ENCODE results near the gene KICS2. TPM values are rescaled to one million over a fixed set of nuclear protein-coding genes. Genes with fewer than 3 reads are reported as not detected.

The KICS2 gene
- total and polyA plus RNA-seq, 9 of the 15 experiments (the other 6 are each of a cell fraction or from before 2014, with no cell fraction given), result 2.3 to 6.4 (median 5.5) TPM

DNA sequence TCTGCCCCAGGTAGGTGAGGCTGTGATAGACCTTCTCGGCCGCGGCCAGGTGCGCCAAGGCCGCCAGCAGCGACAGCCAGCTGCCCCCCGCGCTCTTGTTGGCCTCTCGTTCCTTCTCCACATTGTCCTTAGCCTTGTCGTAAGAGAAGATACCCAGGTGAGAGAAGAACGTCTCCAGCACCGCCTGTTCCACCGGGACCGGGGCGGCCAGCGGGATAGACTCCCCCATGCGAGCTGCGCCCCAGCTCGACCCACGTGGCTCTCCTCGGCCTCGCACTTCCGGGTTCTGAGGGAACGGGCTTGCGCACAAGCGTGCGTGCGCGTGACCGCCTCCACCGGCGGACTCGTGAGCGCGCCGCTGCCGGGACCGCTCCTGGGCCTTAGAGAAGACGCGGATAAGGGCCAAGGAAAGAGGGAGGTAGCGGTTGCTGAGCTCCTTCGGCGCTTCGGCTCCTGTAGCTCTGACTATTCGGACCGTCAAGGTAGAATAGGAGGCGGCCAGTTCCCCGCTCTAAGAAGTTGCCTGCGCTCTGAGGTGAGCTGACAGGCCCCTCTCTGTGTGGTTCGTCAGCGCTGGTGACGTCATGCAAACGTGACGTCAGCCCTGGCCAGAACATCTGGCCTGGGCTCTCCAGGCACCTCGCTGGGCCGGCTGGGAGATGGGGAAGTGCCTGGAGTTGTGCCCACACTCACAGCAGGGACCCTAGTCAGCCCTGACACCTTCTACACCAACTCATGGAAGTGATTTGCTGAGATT is at the start of gene KICS2 (continued):
- TF ChIP-seq, protein P1, sequence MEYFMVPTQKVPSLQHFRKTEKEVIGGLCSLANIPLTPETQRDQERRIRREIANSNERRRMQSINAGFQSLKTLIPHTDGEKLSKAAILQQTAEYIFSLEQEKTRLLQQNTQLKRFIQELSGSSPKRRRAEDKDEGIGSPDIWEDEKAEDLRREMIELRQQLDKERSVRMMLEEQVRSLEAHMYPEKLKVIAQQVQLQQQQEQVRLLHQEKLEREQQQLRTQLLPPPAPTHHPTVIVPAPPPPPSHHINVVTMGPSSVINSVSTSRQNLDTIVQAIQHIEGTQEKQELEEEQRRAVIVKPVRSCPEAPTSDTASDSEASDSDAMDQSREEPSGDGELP (CRISPR knock-in tag; IDR thresholded peaks at IDR 0.05; ENCODE audit: borderline replicate concordance), result peak; percentile 82
- TF ChIP-seq ESRRA (IDR thresholded peaks at IDR 0.05; ENCODE audit: borderline replicate concordance, low read depth) (peak; percentile 54; the same call in 1 of the 2 replicates), HDAC6 (IDR thresholded peaks at IDR 0.05; ENCODE audit: low read depth, low read length) (no peak), ILF3 (IDR thresholded peaks at IDR 0.05; ENCODE audit: borderline replicate concordance) (no peak), ELF2 (CRISPR knock-in tag; IDR thresholded peaks at IDR 0.05) (peak; percentile 99), ZNF79 (CRISPR knock-in tag; IDR thresholded peaks at IDR 0.05; ENCODE audit: low read depth) (0 out of 2 replicates have a peak, but pooled peaks have one; percentile 28), TEAD2 (tag; IDR thresholded peaks at IDR 0.05) (no peak), SMARCA4 (IDR thresholded peaks at IDR 0.05) (no peak), ZNF551 (CRISPR knock-in tag; IDR thresholded peaks at IDR 0.05) (no peak), POLR2AphosphoS2 (IDR thresholded peaks at IDR 0.05; ENCODE audit: low read length) (no peak), ZNF140 (CRISPR knock-in tag; IDR thresholded peaks at IDR 0.05) (no peak), ZNF239 (CRISPR knock-in tag; IDR thresholded peaks at IDR 0.05) (no peak), FOXA1 (IDR thresholded peaks at IDR 0.05; ENCODE audit: borderline replicate concordance) (no peak), ZFX (CRISPR knock-in tag; IDR thresholded peaks at IDR 0.05) (peak; percentile 93), NCOR1 (IDR thresholded peaks at IDR 0.05) (no peak), NR3C1 (CRISPR knock-in tag; IDR thresholded peaks at IDR 0.05) (no peak), NR1H2 (CRISPR knock-in tag; IDR thresholded peaks at IDR 0.05) (no peak), GTF2E2 (tag; IDR thresholded peaks at IDR 0.05) (peak; percentile 55; the same call in 1 of the 2 replicates)
- TF ChIP-seq, protein P2, sequence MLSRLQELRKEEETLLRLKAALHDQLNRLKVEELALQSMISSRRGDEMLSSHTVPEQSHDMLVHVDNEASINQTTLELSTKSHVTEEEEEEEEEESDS (CRISPR knock-in tag; IDR thresholded peaks at IDR 0.05), result no peak
- TF ChIP-seq, protein P3, sequence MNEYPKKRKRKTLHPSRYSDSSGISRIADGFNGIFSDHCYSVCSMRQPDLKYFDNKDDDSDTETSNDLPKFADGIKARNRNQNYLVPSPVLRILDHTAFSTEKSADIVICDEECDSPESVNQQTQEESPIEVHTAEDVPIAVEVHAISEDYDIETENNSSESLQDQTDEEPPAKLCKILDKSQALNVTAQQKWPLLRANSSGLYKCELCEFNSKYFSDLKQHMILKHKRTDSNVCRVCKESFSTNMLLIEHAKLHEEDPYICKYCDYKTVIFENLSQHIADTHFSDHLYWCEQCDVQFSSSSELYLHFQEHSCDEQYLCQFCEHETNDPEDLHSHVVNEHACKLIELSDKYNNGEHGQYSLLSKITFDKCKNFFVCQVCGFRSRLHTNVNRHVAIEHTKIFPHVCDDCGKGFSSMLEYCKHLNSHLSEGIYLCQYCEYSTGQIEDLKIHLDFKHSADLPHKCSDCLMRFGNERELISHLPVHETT (CRISPR knock-in tag; conservative IDR thresholded peaks at IDR 0.05 in 1 of 2, IDR thresholded peaks at IDR 0.05 in 1 of 2), result peak in 1 of 2 experiments; percentile 27; a peak in 1 of 4 replicates
- TF ChIP-seq, protein P4, sequence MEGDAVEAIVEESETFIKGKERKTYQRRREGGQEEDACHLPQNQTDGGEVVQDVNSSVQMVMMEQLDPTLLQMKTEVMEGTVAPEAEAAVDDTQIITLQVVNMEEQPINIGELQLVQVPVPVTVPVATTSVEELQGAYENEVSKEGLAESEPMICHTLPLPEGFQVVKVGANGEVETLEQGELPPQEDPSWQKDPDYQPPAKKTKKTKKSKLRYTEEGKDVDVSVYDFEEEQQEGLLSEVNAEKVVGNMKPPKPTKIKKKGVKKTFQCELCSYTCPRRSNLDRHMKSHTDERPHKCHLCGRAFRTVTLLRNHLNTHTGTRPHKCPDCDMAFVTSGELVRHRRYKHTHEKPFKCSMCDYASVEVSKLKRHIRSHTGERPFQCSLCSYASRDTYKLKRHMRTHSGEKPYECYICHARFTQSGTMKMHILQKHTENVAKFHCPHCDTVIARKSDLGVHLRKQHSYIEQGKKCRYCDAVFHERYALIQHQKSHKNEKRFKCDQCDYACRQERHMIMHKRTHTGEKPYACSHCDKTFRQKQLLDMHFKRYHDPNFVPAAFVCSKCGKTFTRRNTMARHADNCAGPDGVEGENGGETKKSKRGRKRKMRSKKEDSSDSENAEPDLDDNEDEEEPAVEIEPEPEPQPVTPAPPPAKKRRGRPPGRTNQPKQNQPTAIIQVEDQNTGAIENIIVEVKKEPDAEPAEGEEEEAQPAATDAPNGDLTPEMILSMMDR (IDR thresholded peaks at IDR 0.05 in 2 of 3, conservative IDR thresholded peaks at IDR 0.05 in 1 of 3; ENCODE audit: insufficient read depth in 2 of 3, low read depth in 1 of 3, low read length in 3 of 3), result 0 out of 6 replicates have a peak, but pooled peaks of 1 of the 3 experiments have one; percentile 6
- TF ChIP-seq, protein P5, sequence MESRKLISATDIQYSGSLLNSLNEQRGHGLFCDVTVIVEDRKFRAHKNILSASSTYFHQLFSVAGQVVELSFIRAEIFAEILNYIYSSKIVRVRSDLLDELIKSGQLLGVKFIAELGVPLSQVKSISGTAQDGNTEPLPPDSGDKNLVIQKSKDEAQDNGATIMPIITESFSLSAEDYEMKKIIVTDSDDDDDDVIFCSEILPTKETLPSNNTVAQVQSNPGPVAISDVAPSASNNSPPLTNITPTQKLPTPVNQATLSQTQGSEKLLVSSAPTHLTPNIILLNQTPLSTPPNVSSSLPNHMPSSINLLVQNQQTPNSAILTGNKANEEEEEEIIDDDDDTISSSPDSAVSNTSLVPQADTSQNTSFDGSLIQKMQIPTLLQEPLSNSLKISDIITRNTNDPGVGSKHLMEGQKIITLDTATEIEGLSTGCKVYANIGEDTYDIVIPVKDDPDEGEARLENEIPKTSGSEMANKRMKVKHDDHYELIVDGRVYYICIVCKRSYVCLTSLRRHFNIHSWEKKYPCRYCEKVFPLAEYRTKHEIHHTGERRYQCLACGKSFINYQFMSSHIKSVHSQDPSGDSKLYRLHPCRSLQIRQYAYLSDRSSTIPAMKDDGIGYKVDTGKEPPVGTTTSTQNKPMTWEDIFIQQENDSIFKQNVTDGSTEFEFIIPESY (CRISPR knock-in tag; IDR thresholded peaks at IDR 0.05), result peak; percentile 59

Measured in K562 (cell line).